HG02885 (cell line): ENCODE results near the gene CHAF1A.

Experiments used
- ATAC-seq: cut with Tn5 transposase; IDR thresholded peaks from one replicate; pipeline ENCODE4 v1.9.1; 2021; ENCODE audit warnings: mild to moderate bottlenecking; ENCODE audit not compliant: unreplicated experiment, poor library complexity

The CHAF1A gene

GRCh38 chr19:4402171-4403004 lies at the start of gene CHAF1A:
TSS of gene CHAF1A (plus strand) at chr19:4402640. CDS start at chr19:4402763, 123 bp downstream.
- ATAC-seq: peak; percentile 76

GRCh38 chr19:4352701-4353121 lies 49.7 kb upstream of the CHAF1A start:
- no peak for ATAC-seq

- no peak for ATAC-seq
Measured at GRCh38 chr19:4354282-4354681, 48.2 kb upstream of the CHAF1A start.

GRCh38 chr19:4354897-4355296 lies 47.5 kb upstream of the CHAF1A start:
- no peak for ATAC-seq

DNA sequence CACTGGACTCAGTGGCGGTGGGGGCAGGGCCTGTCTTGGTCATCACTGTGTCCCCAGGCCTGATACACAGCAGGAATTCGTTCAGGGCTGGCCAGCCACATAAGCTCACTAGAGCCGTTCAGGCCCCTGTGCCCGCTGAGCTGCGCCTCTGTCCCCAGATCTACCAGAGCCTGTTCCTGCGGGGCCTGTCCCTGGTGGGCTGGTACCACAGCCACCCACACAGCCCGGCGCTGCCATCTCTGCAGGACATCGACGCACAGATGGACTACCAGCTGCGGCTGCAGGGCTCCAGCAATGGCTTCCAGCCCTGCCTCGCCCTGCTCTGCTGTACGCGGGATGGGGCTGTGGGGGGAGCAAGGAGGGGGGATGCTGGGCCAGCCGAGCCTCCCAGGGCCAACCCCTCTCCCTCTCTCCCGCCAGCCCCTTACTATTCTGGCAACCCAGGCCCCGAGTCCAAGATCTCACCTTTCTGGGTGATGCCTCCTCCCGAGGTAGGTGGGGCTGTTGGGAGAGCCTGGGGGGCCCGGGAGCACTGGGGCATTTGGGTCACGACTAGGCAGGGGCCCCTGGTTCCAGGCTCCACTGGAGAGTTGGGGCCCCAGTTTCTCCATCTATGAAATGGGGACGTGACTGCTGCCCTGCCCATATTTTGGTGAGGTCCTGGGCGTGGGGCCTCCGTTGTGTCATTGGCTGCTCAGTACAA lies 45.2 kb upstream of the CHAF1A start:
- no peak for ATAC-seq

DNA sequence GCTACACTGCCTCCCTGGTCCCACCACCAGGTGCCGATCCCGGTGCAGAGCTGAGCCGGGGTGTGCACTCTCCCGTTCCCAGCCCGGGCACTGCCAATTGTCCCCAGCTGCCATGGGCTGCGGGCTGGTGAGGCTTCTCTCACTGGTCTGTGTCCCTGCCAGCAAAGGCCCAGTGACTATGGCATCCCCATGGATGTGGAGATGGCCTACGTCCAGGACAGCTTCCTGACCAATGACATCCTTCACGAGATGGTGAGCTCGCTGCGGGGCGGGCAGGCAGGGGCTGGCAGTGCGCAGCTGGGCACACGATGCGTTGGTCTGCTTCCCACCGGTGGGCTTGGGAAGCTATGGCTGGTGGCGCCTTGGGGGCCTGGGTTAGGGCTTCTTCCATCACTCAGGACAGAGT lies 44.5 kb upstream of the CHAF1A start:
- no peak for ATAC-seq

DNA sequence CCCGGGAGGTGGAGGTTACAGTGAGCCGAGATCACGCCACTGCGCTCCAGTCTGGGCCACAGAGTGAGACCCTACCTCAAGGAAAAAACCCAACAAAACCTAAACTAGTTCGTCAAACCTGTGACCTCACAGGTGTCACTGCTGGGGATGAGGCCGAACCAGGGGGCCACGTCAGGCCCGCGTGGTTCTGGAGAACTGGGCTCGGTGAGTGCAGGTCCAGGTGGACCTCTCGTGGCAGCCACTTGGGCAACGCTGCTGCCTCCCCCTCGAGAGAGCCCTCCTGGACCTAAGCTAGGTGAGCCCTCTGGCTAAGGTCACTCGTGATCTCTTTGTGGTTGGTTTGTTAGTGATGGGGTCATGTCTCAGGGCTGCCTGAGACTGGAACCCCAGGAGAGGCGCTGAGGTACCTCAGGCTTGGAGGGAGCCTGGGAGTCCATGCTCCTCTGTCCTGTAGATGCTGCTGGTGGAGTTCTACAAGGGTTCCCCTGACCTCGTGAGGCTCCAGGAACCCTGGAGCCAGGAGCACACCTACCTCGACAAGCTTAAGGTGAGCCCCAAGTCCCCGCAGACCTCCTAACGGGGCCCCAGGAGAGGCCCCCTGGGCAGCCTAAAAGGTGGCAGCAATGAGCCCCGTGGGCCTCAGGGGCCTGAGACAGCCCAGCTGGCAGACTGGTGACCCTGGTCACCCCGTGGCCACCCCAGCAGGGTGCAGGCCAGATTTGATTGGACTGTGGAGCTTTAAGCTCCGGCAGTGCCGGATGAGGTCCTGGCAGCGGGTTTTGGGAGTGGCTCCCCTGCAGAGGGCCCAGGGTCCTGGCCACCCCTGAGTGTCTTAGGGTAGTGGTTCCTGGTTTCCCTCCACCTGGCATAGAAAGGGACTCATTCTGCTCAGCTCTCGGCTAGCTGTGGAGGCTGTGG lies 43.5 kb upstream of the CHAF1A start:
- ATAC-seq: no peak

DNA sequence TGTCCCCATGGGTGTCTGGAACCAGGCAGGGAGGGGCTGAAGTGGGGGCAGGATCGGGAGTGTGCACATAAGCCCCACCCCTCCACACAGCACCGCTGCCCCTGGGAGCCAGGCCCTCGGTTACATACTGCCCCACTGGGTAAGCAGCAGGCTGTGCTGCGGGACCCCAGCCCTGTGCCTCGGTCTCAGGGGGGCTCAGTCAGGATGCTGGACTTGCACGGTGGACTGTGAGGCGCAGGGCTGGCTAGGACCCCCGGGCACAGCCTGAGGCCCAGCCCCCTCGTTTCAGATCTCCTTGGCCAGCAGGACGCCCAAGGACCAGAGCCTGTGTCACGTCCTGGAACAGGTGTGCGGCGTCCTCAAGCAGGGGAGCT lies 42.8 kb upstream of the CHAF1A start:
- ATAC-seq: no peak

DNA sequence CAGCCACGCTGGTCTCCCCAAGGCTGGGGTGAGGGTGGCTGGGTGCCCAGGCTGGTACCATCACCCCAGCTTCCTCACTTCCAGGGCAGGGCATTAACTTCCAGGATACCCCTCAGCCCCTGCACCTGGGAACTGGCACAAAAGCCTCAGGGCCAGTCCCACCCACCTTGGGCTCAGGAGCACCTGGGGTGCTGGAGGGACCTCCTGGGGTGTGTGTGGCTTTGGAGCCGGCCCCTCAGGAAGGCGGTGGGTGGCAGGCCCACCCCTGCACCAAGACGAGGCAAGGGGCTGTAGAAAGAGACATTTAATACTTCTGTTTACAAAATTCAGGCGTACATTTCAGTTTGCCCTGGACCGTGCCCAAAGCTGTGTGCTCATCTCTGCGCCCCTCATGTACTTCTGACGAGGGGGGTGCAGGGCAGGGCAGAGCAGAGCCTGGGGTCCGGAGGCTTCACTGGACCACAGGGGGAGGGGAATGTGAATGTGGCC lies 42.3 kb upstream of the CHAF1A start:
- ATAC-seq: no peak

GRCh38 chr19:4360641-4361151 lies 41.7 kb upstream of the CHAF1A start:
- ATAC-seq: no peak

DNA sequence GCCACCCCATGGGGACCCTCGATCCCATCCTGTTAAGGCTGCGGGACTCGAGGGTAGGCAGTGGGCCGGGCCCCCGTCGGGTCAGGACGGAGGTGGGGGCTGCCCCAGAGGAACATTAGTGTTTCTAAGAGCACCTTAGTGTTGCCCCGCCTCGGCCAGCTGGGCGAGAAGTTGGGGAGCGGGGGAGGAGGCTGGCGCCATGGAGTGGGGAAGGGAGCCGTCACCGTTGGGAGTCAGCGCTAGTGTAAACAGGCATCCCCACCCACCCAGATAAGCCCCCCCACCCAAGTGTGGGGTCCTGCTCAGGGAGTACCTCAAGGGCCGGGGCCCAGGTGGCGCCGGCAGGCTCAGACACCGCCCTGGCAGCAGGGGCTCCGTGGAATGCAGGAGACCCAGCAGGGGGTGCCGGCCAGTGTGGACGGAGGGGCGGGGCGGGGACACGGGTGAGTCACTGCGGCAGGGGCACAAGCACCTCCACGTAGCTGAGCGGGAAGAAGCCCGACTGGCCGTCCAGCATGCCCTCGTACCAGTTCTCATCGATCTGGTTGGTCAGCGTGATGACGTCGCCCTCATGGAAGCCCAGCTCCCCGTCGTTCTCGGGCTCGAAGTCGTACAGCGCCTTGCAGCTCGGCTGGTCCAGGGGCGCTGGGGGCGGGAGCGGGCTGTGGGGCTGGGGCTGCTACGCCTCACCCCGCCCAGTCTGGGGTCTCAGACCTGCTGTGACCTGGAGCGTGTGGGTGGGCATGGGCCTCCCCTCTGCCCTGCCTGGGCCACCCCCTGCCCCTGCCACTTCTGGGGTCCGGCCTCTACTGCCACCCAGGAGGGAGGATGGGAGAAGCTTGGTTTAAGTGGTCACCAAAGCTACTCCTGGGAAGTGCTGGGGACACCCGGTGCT lies 41.0 kb upstream of the CHAF1A start:
- no peak for ATAC-seq

DNA sequence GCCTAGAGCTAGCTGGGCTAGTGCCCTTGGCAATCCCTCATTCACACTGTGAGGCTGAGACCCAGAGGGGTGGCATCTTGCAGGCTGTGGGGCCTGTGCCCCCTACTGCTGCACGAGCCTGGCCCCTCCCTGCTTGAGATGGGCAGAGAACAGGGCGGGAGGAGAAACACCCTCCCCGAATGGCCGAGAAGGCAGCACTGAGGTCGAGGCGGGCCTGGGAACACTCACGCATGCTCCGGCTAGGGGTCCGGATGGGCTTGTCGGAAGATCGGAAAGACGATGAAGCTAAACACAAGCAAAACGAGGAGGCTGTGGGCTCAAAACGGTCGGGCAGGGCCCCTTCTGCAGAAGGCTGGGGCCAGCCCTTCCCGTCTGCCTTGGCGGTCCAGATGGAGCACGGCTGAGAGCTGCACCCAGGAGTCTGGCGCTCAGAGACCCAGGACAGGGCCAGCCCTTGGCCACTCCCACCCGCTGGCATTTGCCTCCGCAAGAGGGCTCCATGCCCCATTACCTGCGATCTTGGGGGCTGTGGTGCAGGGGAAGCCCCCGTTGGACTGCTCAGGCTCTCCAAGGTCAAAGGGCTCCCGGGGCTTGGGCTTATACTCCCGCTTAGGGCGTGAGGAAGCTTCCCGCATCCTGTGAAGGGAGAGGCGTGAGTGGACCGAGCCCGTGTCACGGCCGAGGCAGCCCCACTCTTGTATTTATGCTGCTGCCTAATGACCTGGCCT lies 40.2 kb upstream of the CHAF1A start:
- ATAC-seq: no peak

DNA sequence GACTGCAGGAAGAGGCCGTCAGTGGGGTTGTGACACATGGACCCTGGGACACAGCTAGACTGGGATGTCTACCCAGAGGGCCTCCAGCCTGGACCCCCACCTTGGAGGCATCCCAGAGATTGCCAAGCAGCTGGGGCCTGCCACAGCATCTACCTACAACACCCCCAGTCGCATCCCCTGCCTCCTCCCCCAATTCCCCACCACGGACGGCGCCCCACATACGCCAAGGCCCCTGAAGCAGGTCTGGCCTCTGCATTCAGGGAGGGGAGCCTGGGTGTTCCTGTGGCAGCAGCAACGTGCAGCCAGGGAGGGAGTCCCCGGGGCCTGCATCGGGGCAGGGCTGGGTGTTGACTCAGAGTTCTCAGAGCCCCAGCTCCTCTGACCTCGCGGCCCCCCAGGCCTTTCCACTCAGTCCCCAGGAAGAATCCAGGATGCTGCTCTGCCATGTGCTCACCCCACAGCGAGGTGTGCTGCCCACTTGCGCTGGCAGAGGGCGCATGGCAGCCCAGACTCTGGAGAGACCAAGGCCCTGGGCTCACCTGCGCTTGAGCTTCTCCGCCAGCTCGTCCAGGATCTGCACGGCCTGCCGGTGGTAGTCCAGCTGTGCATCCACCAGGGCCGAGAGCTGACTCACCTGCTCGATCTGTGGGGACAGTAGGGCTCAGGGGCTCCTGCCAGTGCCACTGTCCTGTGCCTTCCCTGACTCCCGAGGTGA lies 39.5 kb upstream of the CHAF1A start:
- no peak for ATAC-seq

DNA sequence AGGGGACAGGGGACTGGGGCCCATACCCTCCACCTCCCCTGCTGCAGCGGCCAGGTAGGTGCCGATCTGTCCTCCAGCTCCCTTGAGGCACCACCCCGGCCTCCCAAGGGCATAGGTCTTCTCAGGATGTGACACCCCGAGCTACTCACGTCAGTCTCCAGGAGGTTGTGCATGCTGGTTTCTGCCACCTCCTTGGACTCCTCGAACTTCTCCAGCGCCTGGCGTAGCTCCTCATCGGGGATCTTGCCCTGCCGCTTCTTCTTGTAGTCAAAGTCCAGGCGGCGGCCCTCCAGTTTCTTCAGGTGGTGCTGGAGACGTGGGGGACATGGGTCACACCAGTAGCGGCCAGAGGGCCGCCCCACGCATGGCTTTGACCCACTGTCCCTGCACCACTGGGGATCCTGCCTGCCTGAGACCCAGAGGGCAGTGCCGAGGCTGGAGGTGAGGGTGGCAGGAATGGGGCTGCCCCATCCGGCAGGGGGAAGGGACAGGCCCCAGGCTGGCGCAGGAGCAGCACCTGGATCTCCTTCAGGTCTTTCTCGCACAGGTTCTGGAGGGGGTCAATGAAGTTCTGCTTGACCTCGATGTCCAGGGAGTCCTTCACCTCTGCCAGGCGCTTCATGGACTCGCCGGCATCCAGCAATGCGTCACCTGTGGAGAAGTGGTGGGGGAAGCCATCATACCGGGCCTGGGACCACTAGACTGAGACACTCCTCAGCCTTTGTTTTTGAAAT lies 38.7 kb upstream of the CHAF1A start:
- no peak for ATAC-seq

DNA sequence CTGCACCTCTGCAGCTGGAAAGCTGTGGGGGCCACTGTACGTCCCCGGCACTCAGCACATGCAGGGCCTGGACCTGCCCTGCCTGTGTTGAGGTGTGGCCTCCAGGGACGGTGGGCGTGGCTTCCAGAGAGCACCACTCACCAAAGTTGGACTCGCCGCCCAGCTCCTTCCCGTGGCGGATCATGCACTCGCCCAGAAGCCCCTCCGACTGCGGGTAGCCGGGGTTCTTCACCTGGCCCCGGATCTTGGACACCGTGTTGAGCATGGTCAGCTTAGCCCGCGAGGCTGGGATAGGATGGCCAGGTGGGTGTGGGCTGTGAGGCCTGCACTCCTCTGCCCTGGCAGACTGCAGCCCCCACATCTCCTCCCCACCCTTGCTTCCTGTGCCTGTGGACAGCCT lies 37.1 kb upstream of the CHAF1A start:
- no peak for ATAC-seq

- no peak for ATAC-seq
Measured at GRCh38 chr19:4365791-4366665, 36.4 kb upstream of the CHAF1A start.
